GM12878 (cell line): ENCODE results near the gene ALDH1L1. TPM values are rescaled to one million over a fixed set of nuclear protein-coding genes. Genes with fewer than 3 reads are reported as not detected.
A peak's percentile ranks its signal among the peaks of the same experiment; 100 is the strongest.

Experiments
- ATAC-seq: fragments of 200-7000 bp; cut with Tn5 transposase; 3 replicates; pipeline ENCODE4 v1.9.1; 2020; ENCODE audit warnings: mild to moderate bottlenecking, moderate library complexity
- BruUV-seq: library from RNA; stranded (reverse); fragments of 400-500 nt; replicated peaks from 2 replicates; lab custom pipeline; 2021; lab: Mats Ljungman, UMichigan
- CTCF ChIA-PET: fragments of 300-600 bp; sonication (Branson Sonifier 250); formaldehyde crosslinking; extraction: SDS; loops from one replicate; lab custom pipeline; 2021; ENCODE audit warnings: inconsistent platforms; lab: Yijun Ruan, JAX
- POLR2A ChIA-PET: fragments of 350-600 bp; formaldehyde crosslinking; extraction: SDS; loops from one replicate; lab custom pipeline; 2021; ENCODE audit warnings: inconsistent platforms; lab: Charles Lee
- RAD21 ChIA-PET: fragments of 300-600 bp; sonication (Branson Sonifier 250); formaldehyde crosslinking; loops from one replicate; lab custom pipeline; 2023; ENCODE audit warnings: antibody characterized with exemption; ENCODE audit not compliant: unreplicated experiment; lab: Charles Lee
- SMC1A ChIA-PET: fragments of 300-600 bp; sonication (Branson Sonifier 250); formaldehyde crosslinking; loops from one replicate; lab custom pipeline; 2023; ENCODE audit not compliant: unreplicated experiment, uncharacterized antibody; lab: Charles Lee
- DNase-seq: peaks from one replicate; pipeline ENCODE4 v3.0.0-alpha.2; 2011; ENCODE audit warnings: low read depth, low spot score
- FAIRE-seq: peaks from 3 replicates; lab custom pipeline; 2011; peaks lifted over from hg19 to GRCh38; lab: Jason Lieb, UNC
- H2AFZ ChIP-seq: 2 replicates; pipeline ENCODE4 v1.6.0; 2011; ENCODE audit warnings: low read depth, low read length, control low read depth; ENCODE audit not compliant: control insufficient read depth
- H3K27ac ChIP-seq: 2 replicates; pipeline ENCODE4 v1.5.1; 2011; ENCODE audit warnings: control low read depth; ENCODE audit not compliant: control insufficient read depth, insufficient read depth
- H3K27me3 ChIP-seq, 2 experiments: replicated peaks in 1 of 2; 2 replicates each; pipeline versions ENCODE4 v1.6.0 to v1.6.1; 2011; ENCODE audit warnings: low read length in 1 of 2; ENCODE audit not compliant: control insufficient read depth in 2 of 2, insufficient read depth in 2 of 2
- H3K36me3 ChIP-seq, 2 experiments: 2 replicates each; pipeline ENCODE4 v1.5.1; 2011; ENCODE audit warnings: low read length in 1 of 2; ENCODE audit not compliant: control insufficient read depth in 2 of 2, insufficient read depth in 2 of 2
- H3K4me1 ChIP-seq: 2 replicates; pipeline ENCODE4 v1.6.1; 2011; ENCODE audit warnings: mild to moderate bottlenecking, low read length, moderate library complexity, mixed read lengths; ENCODE audit not compliant: control insufficient read depth, insufficient read depth
- H3K4me2 ChIP-seq: 2 replicates; pipeline ENCODE4 v1.6.0; 2011; ENCODE audit warnings: control low read depth; ENCODE audit not compliant: control insufficient read depth, insufficient read depth
- H3K4me3 ChIP-seq: fragments of 200-600 bp; sonication (generic); 2 replicates; pipeline ENCODE4 v1.5.1; 2016
- H3K79me2 ChIP-seq: 2 replicates; pipeline ENCODE4 v1.6.0; 2011; ENCODE audit warnings: low read length; ENCODE audit not compliant: control insufficient read depth, insufficient read depth
- H3K9ac ChIP-seq: 2 replicates; pipeline ENCODE4 v1.8.0; 2011; ENCODE audit warnings: low read length, control low read depth, mixed read lengths; ENCODE audit not compliant: control insufficient read depth, insufficient read depth
- H3K9me3 ChIP-seq: replicated peaks from 3 replicates; pipeline ENCODE4 v1.5.1; 2011; ENCODE audit warnings: mild to moderate bottlenecking, low read length; ENCODE audit not compliant: control insufficient read depth, insufficient read depth
- H4K20me1 ChIP-seq: 2 replicates; pipeline ENCODE4 v1.6.0; 2011; ENCODE audit not compliant: control insufficient read depth, insufficient read depth
- CTCF ChIP-seq, 3 experiments: IDR thresholded peaks in 2 of 3; conservative IDR thresholded peaks in 1 of 3; 2 replicates each; pipeline ENCODE4 v1.5.1; 2011; ENCODE audit warnings: low read depth in 3 of 3, low read length in 3 of 3, mild to moderate bottlenecking in 3 of 3, control low read depth in 2 of 3, moderate library complexity in 2 of 3, inconsistent platforms in 1 of 3, mixed read lengths in 1 of 3; ENCODE audit not compliant: control insufficient read depth in 2 of 3, insufficient read depth in 1 of 3; ENCODE audit errors: extremely low read depth in 1 of 3
- FOS ChIP-seq: IDR thresholded peaks from 3 replicates; pipeline ENCODE4 v1.6.1; 2011; ENCODE audit warnings: borderline replicate concordance; ENCODE audit not compliant: insufficient read length; ENCODE audit errors: extremely low read depth
- MYC ChIP-seq: IDR thresholded peaks from 2 replicates; pipeline ENCODE4 v1.6.1; 2011; ENCODE audit warnings: mild to moderate bottlenecking, low read length, moderate library complexity, inconsistent platforms; ENCODE audit not compliant: insufficient read depth, insufficient replicate concordance, insufficient read length, severe bottlenecking
- PBX3 ChIP-seq: IDR thresholded peaks from 2 replicates; pipeline ENCODE4 v1.6.1; 2011; ENCODE audit warnings: mild to moderate bottlenecking, low read depth, low read length, moderate library complexity; ENCODE audit not compliant: insufficient replicate concordance
- RAD21 ChIP-seq: IDR thresholded peaks from 2 replicates; pipeline ENCODE4 v1.6.1; 2011; ENCODE audit warnings: mild to moderate bottlenecking, low read depth, low read length, moderate library complexity; ENCODE audit not compliant: insufficient read depth
- WGBS: methylation state at CpG from one replicate; pipeline ENCODE4 v1.1.6; 2016; ENCODE audit warnings: low lambda C conversion rate; ENCODE audit not compliant: insufficient replicate concordance, insufficient coverage; ENCODE audit errors: missing lambda C conversion rate; 5-methylcytosine and 5-hydroxymethylcytosine counted together
- in situ Hi-C: fragments of 300-500 bp; cut with MboI; formaldehyde crosslinking; loops from 9 replicates; pipeline ENCODE4 v1.14.3; 2018; ENCODE audit warnings: mixed read lengths
- intact Hi-C: fragments of 100-400 bp; cut with micrococcal nuclease; formaldehyde crosslinking; loops from one replicate; pipeline ENCODE4 v1.14.2; 2022; ENCODE audit not compliant: unreplicated experiment
- polyA plus RNA-seq, 11 experiments: library from polyadenylated mRNA; depleted of rRNA in 4 of 11; unstranded in 6 of 11; stranded (reverse) in 5 of 11; fragments of >200 nt; fragmentation: Nextera tagmentation in 4 of 11; fragmentation: Illumina TruSeq in 1 of 11; extraction: Ambion mirVana in 4 of 11; extraction: Trizol in 1 of 11; gene quantifications; 1 replicate in 1 of 11; 2 replicates in 10 of 11; pipeline versions ENCODE4 v1.2.1 to v1.2.3, GENCODE V29; 2011 to 2016; ENCODE audit warnings: inconsistent platforms in 2 of 11, missing spikeins in 2 of 11, low read depth in 1 of 11
- total RNA-seq, 4 experiments: library from RNA; depleted of rRNA in 3 of 4; stranded (reverse); fragments of >200 nt in 3 of 4; fragmentation: Illumina TruSeq in 1 of 4; extraction: Trizol in 1 of 4; gene quantifications; 2 replicates each; pipeline versions ENCODE4 v1.2.1 to v1.2.3, GENCODE V29; 2013 to 2021

The ALDH1L1 gene
- total and polyA plus RNA-seq, 10 of the 15 experiments (the other 5 are each of a cell fraction or from before 2014, with no cell fraction given), result 0.04 to 18.2 (median 0.45) TPM

- no peak overlapping the region for H2AFZ ChIP-seq
- ChIA-PET POLR2A (no interaction called here), SMC1A (no interaction called here), CTCF (interaction anchor here (0.6 kb wide), 1 partner anchor 1603 kb away, joined by 3 read pairs; no protein-coding TSS in a partner anchor), RAD21 (no interaction called here)
- no peak overlapping the region for H3K4me2 ChIP-seq
- ATAC-seq (no peak), DNase-seq (no peak), FAIRE-seq (no peak)
- no peak overlapping the region for H3K9ac ChIP-seq
- no peaks in the 10 kb centered on the region; a peak in 1 of 4 replicates for H3K27me3 ChIP-seq
- no TSS peak for BruUV-seq
- H3K79me2 ChIP-seq, result no peaks in the 10 kb centered on the region
- in situ Hi-C loops, result no loop called here
- WGBS, result 50% methylated on average over 13 of the region's 16 CpGs
- intact Hi-C loops, result no loop called here
- H3K36me3 ChIP-seq, result no peaks in the 10 kb centered on the region
- TF ChIP-seq PBX3, result no peak
- no peaks in the 10 kb centered on the region for H4K20me1 ChIP-seq
- H3K4me1 ChIP-seq, result no peaks in the 10 kb centered on the region
- no peaks in the 10 kb centered on the region for H3K9me3 ChIP-seq
- no peak overlapping the region for H3K27ac ChIP-seq
- H3K4me3 ChIP-seq, result no peak overlapping the region
These were observed 65.7 kb downstream of the ALDH1L1 start for GRCh38 chr3:126114443-126115386.

- H3K9ac ChIP-seq, result no peak overlapping the region
- no peaks in the 10 kb centered on the region for H3K9me3 ChIP-seq
- SMC1A ChIA-PET, result no interaction called here
- no peak overlapping the region for H3K4me3 ChIP-seq
- H3K36me3 ChIP-seq, result no peaks in the 10 kb centered on the region
- 32% methylated on average over 9 of the region's 9 CpGs for WGBS
- H4K20me1 ChIP-seq, result no peaks in the 10 kb centered on the region
- no peaks in the 10 kb centered on the region for H3K4me1 ChIP-seq
- CTCF ChIA-PET, result interaction anchor here (0.6 kb wide), 1 partner anchor 1604 kb away, joined by 3 read pairs; no protein-coding TSS in a partner anchor
- POLR2A ChIA-PET, result no interaction called here
- no peaks in the 10 kb centered on the region; a peak in 1 of 4 replicates for H3K27me3 ChIP-seq
- TF ChIP-seq CTCF (IDR thresholded peaks at IDR 0.05 in 2 of 3, conservative IDR thresholded peaks at IDR 0.05 in 1 of 3; ENCODE audit: control insufficient read depth in 2 of 3, extremely low read depth in 1 of 3, insufficient read depth in 1 of 3, low read depth in 3 of 3, low read length in 3 of 3) (peak; percentile 22 to 48 (median 40)), RAD21 (peak; percentile 14; the same call in 1 of the 2 replicates), FOS (no peak), MYC (no peak)
- RAD21 ChIA-PET, result no interaction called here
- no peak for FAIRE-seq
- no peak overlapping the region for H3K27ac ChIP-seq
- no peak overlapping the region for H3K4me2 ChIP-seq
- in situ Hi-C loops (no loop called here), intact Hi-C loops (no loop called here)
- no peaks in the 10 kb centered on the region for H3K79me2 ChIP-seq
- no TSS peak for BruUV-seq
- peak; percentile 94 for ATAC-seq
- no peak for DNase-seq
- no peak overlapping the region for H2AFZ ChIP-seq
These were observed 66.5 kb downstream of the ALDH1L1 start for GRCh38 chr3:126113733-126114442.
